ENCODE measurements around the gene C3orf20. TPM values are rescaled to one million over a fixed set of nuclear protein-coding genes. Genes with fewer than 3 reads are reported as not detected.

Gene C3orf20
- 0.52 TPM for total RNA-seq

GRCh38 chr3:14674841-14675240 lies at the start of gene C3orf20:
Gene C3orf20 (plus strand): TSS chr3:14675141. CDS start chr3:14682714, 7,573 bp downstream.
- Histone ChIP-seq H3K27ac (ENCODE audit: low read depth, low read length) (no peak within 1 kb of the TSS), H3K4me1 (ENCODE audit: control insufficient read depth in 3 of 3, insufficient read depth in 3 of 3, low read length in 3 of 3) (no peaks in the 10 kb centered on the region), H3K27me3 (ENCODE audit: control insufficient read depth in 3 of 3, insufficient read depth in 3 of 3, low read length in 3 of 3) (no peaks in the 10 kb centered on the region), H3K4me3 (ENCODE audit: low read length in 3 of 3) (no peak within 1 kb of the TSS), H3K36me3 (ENCODE audit: control insufficient read depth in 3 of 3, insufficient read depth in 3 of 3, low read length in 3 of 3) (peaks cover 24 to 36% (median 33%) of the 10 kb centered on the region in 3 donors), H3K9ac (ENCODE audit: low read depth in 1 of 3, low read length in 3 of 3) (no peak within 1 kb of the TSS), H3K9me3 (ENCODE audit: control insufficient read depth in 3 of 3, low read length in 3 of 3) (peaks cover 0 to under 1% (median 0%) of the 10 kb centered on the region in 3 donors)

GRCh38 chr3:14625443-14625842 lies 49.5 kb upstream of the C3orf20 start:
- Histone ChIP-seq H3K36me3 (ENCODE audit: control insufficient read depth in 3 of 3, insufficient read depth in 3 of 3, low read length in 3 of 3) (no peaks in the 10 kb centered on the region), H3K9ac (ENCODE audit: low read depth in 1 of 3, low read length in 3 of 3) (no peak overlapping the region), H3K4me3 (ENCODE audit: low read length in 3 of 3) (no peak overlapping the region), H3K27me3 (ENCODE audit: control insufficient read depth in 3 of 3, insufficient read depth in 3 of 3, low read length in 3 of 3) (peaks cover 0 to 9% (median 4%) of the 10 kb centered on the region in 3 donors), H3K27ac (ENCODE audit: low read depth, low read length) (no peak overlapping the region), H3K4me1 (ENCODE audit: control insufficient read depth in 3 of 3, insufficient read depth in 3 of 3, low read length in 3 of 3) (no peaks in the 10 kb centered on the region), H3K9me3 (ENCODE audit: control insufficient read depth in 3 of 3, low read length in 3 of 3) (no peaks in the 10 kb centered on the region)

- Histone ChIP-seq H3K27ac (ENCODE audit: low read depth, low read length) (no peak overlapping the region), H3K9ac (ENCODE audit: low read depth in 1 of 3, low read length in 3 of 3) (no peak overlapping the region), H3K4me3 (ENCODE audit: low read length in 3 of 3) (no peak overlapping the region)
Observed at GRCh38 chr3:14627815-14628214, 47.1 kb upstream of the C3orf20 start.

GRCh38 chr3:14628406-14628805 lies 46.5 kb upstream of the C3orf20 start:
- no peaks in the 10 kb centered on the region for H3K4me1 ChIP-seq (ENCODE audit: control insufficient read depth in 3 of 3, insufficient read depth in 3 of 3, low read length in 3 of 3)
- H3K9ac ChIP-seq (ENCODE audit: low read depth in 1 of 3, low read length in 3 of 3): no peak overlapping the region
- H3K4me3 ChIP-seq (ENCODE audit: low read length in 3 of 3): no peak overlapping the region
- H3K27me3 ChIP-seq (ENCODE audit: control insufficient read depth in 3 of 3, insufficient read depth in 3 of 3, low read length in 3 of 3): peaks cover 0 to 9% (median 0%) of the 10 kb centered on the region in 3 donors
- H3K36me3 ChIP-seq (ENCODE audit: control insufficient read depth in 3 of 3, insufficient read depth in 3 of 3, low read length in 3 of 3): no peaks in the 10 kb centered on the region
- H3K9me3 ChIP-seq (ENCODE audit: control insufficient read depth in 3 of 3, low read length in 3 of 3): no peaks in the 10 kb centered on the region
- H3K27ac ChIP-seq (ENCODE audit: low read depth, low read length): no peak overlapping the region

More at GRCh38 chr3:14627815-14628214, 47.1 kb upstream of the C3orf20 start:
- H3K9me3 ChIP-seq (ENCODE audit: control insufficient read depth in 3 of 3, low read length in 3 of 3): no peaks in the 10 kb centered on the region
- no peaks in the 10 kb centered on the region for H3K36me3 ChIP-seq (ENCODE audit: control insufficient read depth in 3 of 3, insufficient read depth in 3 of 3, low read length in 3 of 3)
- no peaks in the 10 kb centered on the region for H3K4me1 ChIP-seq (ENCODE audit: control insufficient read depth in 3 of 3, insufficient read depth in 3 of 3, low read length in 3 of 3)
- H3K27me3 ChIP-seq (ENCODE audit: control insufficient read depth in 3 of 3, insufficient read depth in 3 of 3, low read length in 3 of 3): peaks cover 0 to 9% (median 0%) of the 10 kb centered on the region in 3 donors

GRCh38 chr3:14630404-14631100 lies 44.4 kb upstream of the C3orf20 start:
- Histone ChIP-seq H3K27me3 (ENCODE audit: control insufficient read depth in 3 of 3, insufficient read depth in 3 of 3, low read length in 3 of 3) (peaks cover 0 to 9% (median 1%) of the 10 kb centered on the region in 3 donors), H3K4me3 (ENCODE audit: low read length in 3 of 3) (no peak overlapping the region), H3K9me3 (ENCODE audit: control insufficient read depth in 3 of 3, low read length in 3 of 3) (no peaks in the 10 kb centered on the region), H3K27ac (ENCODE audit: low read depth, low read length) (no peak overlapping the region), H3K36me3 (ENCODE audit: control insufficient read depth in 3 of 3, insufficient read depth in 3 of 3, low read length in 3 of 3) (no peaks in the 10 kb centered on the region), H3K4me1 (ENCODE audit: control insufficient read depth in 3 of 3, insufficient read depth in 3 of 3, low read length in 3 of 3) (no peaks in the 10 kb centered on the region), H3K9ac (ENCODE audit: low read depth in 1 of 3, low read length in 3 of 3) (no peak overlapping the region)

GRCh38 chr3:14631101-14631497 lies 43.8 kb upstream of the C3orf20 start:
- H3K9me3 ChIP-seq (ENCODE audit: control insufficient read depth in 3 of 3, low read length in 3 of 3): no peaks in the 10 kb centered on the region
- no peak overlapping the region for H3K27ac ChIP-seq (ENCODE audit: low read depth, low read length)
- H3K4me1 ChIP-seq (ENCODE audit: control insufficient read depth in 3 of 3, insufficient read depth in 3 of 3, low read length in 3 of 3): no peaks in the 10 kb centered on the region
- H3K27me3 ChIP-seq (ENCODE audit: control insufficient read depth in 3 of 3, insufficient read depth in 3 of 3, low read length in 3 of 3): peaks cover 0 to 9% (median 5%) of the 10 kb centered on the region in 3 donors
- H3K36me3 ChIP-seq (ENCODE audit: control insufficient read depth in 3 of 3, insufficient read depth in 3 of 3, low read length in 3 of 3): no peaks in the 10 kb centered on the region
- H3K4me3 ChIP-seq (ENCODE audit: low read length in 3 of 3): no peak overlapping the region
- H3K9ac ChIP-seq (ENCODE audit: low read depth in 1 of 3, low read length in 3 of 3): no peak overlapping the region

- H3K9ac ChIP-seq (ENCODE audit: low read depth in 1 of 3, low read length in 3 of 3): no peak overlapping the region
- H3K27ac ChIP-seq (ENCODE audit: low read depth, low read length): no peak overlapping the region
- H3K27me3 ChIP-seq (ENCODE audit: control insufficient read depth in 3 of 3, insufficient read depth in 3 of 3, low read length in 3 of 3): peaks cover 0 to 11% (median 9%) of the 10 kb centered on the region in 3 donors
- no peaks in the 10 kb centered on the region for H3K36me3 ChIP-seq (ENCODE audit: control insufficient read depth in 3 of 3, insufficient read depth in 3 of 3, low read length in 3 of 3)
- H3K4me3 ChIP-seq (ENCODE audit: low read length in 3 of 3): no peak overlapping the region
- no peaks in the 10 kb centered on the region for H3K4me1 ChIP-seq (ENCODE audit: control insufficient read depth in 3 of 3, insufficient read depth in 3 of 3, low read length in 3 of 3)
- H3K9me3 ChIP-seq (ENCODE audit: control insufficient read depth in 3 of 3, low read length in 3 of 3): peaks cover 0 to 2% (median 0%) of the 10 kb centered on the region in 3 donors
Observed at GRCh38 chr3:14631687-14632441, 43.1 kb upstream of the C3orf20 start.

- Histone ChIP-seq H3K9me3 (ENCODE audit: control insufficient read depth in 3 of 3, low read length in 3 of 3) (peaks cover 0 to 2% (median 0%) of the 10 kb centered on the region in 3 donors), H3K4me1 (ENCODE audit: control insufficient read depth in 3 of 3, insufficient read depth in 3 of 3, low read length in 3 of 3) (no peaks in the 10 kb centered on the region), H3K36me3 (ENCODE audit: control insufficient read depth in 3 of 3, insufficient read depth in 3 of 3, low read length in 3 of 3) (no peaks in the 10 kb centered on the region), H3K4me3 (ENCODE audit: low read length in 3 of 3) (no peak overlapping the region), H3K27ac (ENCODE audit: low read depth, low read length) (no peak overlapping the region), H3K27me3 (ENCODE audit: control insufficient read depth in 3 of 3, insufficient read depth in 3 of 3, low read length in 3 of 3) (peaks cover 0 to 11% (median 6%) of the 10 kb centered on the region in 3 donors), H3K9ac (ENCODE audit: low read depth in 1 of 3, low read length in 3 of 3) (no peak overlapping the region)
Observed at GRCh38 chr3:14632442-14632930, 42.5 kb upstream of the C3orf20 start.

GRCh38 chr3:14633417-14633816 lies 41.5 kb upstream of the C3orf20 start:
- no peak overlapping the region for H3K27ac ChIP-seq (ENCODE audit: low read depth, low read length)
- no peak overlapping the region for H3K9ac ChIP-seq (ENCODE audit: low read depth in 1 of 3, low read length in 3 of 3)
- H3K36me3 ChIP-seq (ENCODE audit: control insufficient read depth in 3 of 3, insufficient read depth in 3 of 3, low read length in 3 of 3): no peaks in the 10 kb centered on the region
- no peak overlapping the region for H3K4me3 ChIP-seq (ENCODE audit: low read length in 3 of 3)
- H3K27me3 ChIP-seq (ENCODE audit: control insufficient read depth in 3 of 3, insufficient read depth in 3 of 3, low read length in 3 of 3): peaks cover 0 to 11% (median 2%) of the 10 kb centered on the region in 3 donors
- H3K9me3 ChIP-seq (ENCODE audit: control insufficient read depth in 3 of 3, low read length in 3 of 3): peaks cover 0 to 2% (median 0%) of the 10 kb centered on the region in 3 donors
- no peaks in the 10 kb centered on the region for H3K4me1 ChIP-seq (ENCODE audit: control insufficient read depth in 3 of 3, insufficient read depth in 3 of 3, low read length in 3 of 3)

All from skeletal muscle tissue (tissue), 4 donors.